ENCODE results near the gene CRK.

CRK gene

GRCh38 chr17:1455797-1456599 lies at the start of gene CRK:
CRK (minus strand) TSS chr17:1456232; CDS start chr17:1456117, 115 bp downstream.
- peak within 1 kb of the TSS; percentile 89 for H3K4me3 ChIP-seq (ENCODE audit: low read depth, low read length)
- TF ChIP-seq, protein P1, sequence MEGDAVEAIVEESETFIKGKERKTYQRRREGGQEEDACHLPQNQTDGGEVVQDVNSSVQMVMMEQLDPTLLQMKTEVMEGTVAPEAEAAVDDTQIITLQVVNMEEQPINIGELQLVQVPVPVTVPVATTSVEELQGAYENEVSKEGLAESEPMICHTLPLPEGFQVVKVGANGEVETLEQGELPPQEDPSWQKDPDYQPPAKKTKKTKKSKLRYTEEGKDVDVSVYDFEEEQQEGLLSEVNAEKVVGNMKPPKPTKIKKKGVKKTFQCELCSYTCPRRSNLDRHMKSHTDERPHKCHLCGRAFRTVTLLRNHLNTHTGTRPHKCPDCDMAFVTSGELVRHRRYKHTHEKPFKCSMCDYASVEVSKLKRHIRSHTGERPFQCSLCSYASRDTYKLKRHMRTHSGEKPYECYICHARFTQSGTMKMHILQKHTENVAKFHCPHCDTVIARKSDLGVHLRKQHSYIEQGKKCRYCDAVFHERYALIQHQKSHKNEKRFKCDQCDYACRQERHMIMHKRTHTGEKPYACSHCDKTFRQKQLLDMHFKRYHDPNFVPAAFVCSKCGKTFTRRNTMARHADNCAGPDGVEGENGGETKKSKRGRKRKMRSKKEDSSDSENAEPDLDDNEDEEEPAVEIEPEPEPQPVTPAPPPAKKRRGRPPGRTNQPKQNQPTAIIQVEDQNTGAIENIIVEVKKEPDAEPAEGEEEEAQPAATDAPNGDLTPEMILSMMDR (IDR thresholded peaks at IDR 0.05; ENCODE audit: control insufficient read depth, extremely low read depth, insufficient read depth) = no peak

DNA sequence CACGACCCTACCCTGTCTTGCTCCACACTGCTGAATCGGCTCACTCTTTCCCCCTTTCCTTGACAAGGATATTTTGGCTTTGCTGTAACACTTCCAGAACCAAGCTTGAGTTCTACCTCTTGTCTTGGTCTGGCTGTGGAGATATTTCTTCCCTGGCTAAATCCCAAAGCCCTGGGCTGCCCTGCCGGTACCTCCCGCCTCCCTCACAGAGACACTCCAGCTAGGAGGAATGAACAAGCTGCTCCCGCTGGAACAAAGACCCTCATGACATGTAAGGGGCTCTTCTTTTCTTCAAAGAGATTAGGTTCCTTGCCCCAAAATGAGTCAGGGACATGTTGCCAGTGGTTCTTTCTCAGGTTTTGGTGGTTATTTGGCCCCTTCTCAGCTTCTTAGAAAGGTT lies 49.6 kb upstream of the CRK start:
- no peak overlapping the region for H3K4me3 ChIP-seq (ENCODE audit: low read depth, low read length)
- DNase-seq (ENCODE audit: low read depth) = no peak
- TF ChIP-seq, protein P1 (IDR thresholded peaks at IDR 0.05; ENCODE audit: control insufficient read depth, extremely low read depth, insufficient read depth) = no peak

More at GRCh38 chr17:1455797-1456599, at the start of gene CRK:
- peak; percentile 69 for DNase-seq (ENCODE audit: low read depth)

- TF ChIP-seq, protein P1 (IDR thresholded peaks at IDR 0.05; ENCODE audit: control insufficient read depth, extremely low read depth, insufficient read depth) = no peak
- DNase-seq (ENCODE audit: low read depth) = no peak
- H3K4me3 ChIP-seq (ENCODE audit: low read depth, low read length) = no peak overlapping the region
Measured at GRCh38 chr17:1504866-1505265, 48.8 kb upstream of the CRK start.

DNA sequence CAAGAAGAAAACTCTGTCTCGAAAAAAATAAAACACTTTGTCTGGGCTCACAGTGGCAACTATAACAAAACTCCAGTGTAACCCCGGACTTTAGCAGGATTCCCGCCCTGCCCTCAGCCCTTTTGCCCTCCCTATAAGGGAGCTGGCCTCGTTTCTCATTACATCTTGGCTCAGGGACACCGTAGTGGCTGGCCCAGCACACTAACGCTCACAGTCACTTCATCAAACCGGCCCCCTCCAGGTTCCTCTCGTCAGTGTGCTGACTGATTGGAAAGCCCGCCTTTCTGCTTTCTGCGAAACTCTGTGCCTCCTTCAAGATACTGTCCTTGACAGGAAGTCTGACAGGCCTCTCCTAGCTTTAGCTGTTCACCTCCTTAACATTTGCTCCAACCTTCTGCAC lies 47.7 kb upstream of the CRK start:
- no peak for DNase-seq (ENCODE audit: low read depth)
- TF ChIP-seq, protein P1 (IDR thresholded peaks at IDR 0.05; ENCODE audit: control insufficient read depth, extremely low read depth, insufficient read depth) = no peak
- no peak overlapping the region for H3K4me3 ChIP-seq (ENCODE audit: low read depth, low read length)

- TF ChIP-seq, protein P1 (IDR thresholded peaks at IDR 0.05; ENCODE audit: control insufficient read depth, extremely low read depth, insufficient read depth) = no peak
- DNase-seq (ENCODE audit: low read depth) = no peak
- H3K4me3 ChIP-seq (ENCODE audit: low read depth, low read length) = no peak overlapping the region
Measured at GRCh38 chr17:1498869-1499268, 42.8 kb upstream of the CRK start.

- no peak for DNase-seq (ENCODE audit: low read depth)
- no peak overlapping the region for H3K4me3 ChIP-seq (ENCODE audit: low read depth, low read length)
- TF ChIP-seq, protein P1 (IDR thresholded peaks at IDR 0.05; ENCODE audit: control insufficient read depth, extremely low read depth, insufficient read depth) = no peak
Measured at GRCh38 chr17:1498233-1498632, 42.2 kb upstream of the CRK start.

DNA sequence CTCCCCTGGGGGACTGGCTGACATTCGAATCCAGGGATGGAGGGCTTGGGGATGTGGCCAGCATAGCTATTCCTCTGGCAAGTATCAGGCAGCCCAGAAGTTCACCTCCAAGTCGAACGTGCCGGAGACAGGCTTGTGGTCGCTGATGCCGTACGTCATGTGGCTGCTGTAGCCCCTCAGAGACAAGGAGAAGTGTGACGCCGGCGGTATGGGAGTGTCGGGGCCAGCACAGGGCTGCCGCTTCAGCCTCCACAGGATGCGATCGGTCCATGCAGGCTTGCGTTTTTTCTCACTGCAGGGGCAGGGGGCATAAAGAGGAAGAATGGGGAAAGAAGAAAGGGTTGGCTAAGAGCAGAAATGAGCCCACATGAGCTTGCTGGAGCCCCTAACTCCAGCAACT lies 41.8 kb upstream of the CRK start:
- TF ChIP-seq, protein P1 (IDR thresholded peaks at IDR 0.05; ENCODE audit: control insufficient read depth, extremely low read depth, insufficient read depth) = no peak
- no peak for DNase-seq (ENCODE audit: low read depth)
- H3K4me3 ChIP-seq (ENCODE audit: low read depth, low read length) = no peak overlapping the region

All from LNCaP clone FGC (cell line).